ENCODE results near the gene UPF1.
"Not testable (repeated sequence)": the region's sequence is repeated elsewhere in the genome, so short reads cannot be mapped to it uniquely, and the experiment has no call there.

UPF1 gene

DNA sequence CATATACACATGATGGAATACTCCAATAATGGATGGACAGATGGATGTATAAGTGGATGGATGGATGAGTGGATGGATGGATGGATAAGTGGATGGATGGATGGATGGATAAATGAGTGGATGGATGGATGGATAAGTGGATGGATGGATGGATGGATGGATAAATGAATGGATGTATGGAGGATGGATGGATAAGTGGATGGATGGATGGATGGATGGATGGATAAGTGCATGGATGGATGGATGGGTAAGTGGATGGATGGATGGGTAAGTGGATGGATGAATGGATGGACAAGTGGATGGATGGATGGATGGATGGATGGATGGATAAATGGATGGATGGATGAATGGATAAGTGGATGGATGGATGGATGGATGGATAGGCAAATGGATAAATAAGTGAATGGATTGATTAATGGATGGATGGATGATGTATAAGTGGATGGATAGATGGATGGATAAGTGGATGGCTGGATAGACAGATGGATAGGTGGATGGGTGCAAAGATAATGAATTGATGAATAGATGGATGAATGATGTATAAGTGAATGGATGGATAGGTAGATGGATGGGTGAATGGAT, 32.3 kb upstream of the UPF1 start:
- no peak for DNase-seq (ENCODE audit: low read depth)

GRCh38 chr19:18800079-18800478, 31.7 kb upstream of the UPF1 start:
- no peak for DNase-seq (ENCODE audit: low read depth)

DNA sequence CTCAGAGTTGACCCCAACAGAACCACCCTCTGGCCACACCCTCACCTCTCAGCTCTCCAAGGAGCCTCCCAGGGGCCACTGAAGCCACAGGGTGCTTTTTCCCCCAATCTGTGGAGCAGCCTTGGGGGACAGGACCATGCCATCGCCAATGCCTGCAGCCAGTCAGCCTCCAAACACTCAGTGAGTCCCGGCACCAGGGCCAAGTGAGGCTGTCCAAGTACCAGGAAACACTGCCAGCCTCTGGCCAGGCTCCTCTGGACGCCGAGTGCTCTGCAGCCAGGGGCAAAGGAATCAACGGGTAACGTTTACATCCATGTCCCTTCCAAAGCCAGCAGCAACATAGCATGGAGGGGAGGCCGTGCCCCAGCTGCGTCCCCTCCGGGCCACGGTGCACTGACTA, 31.1 kb upstream of the UPF1 start:
- DNase-seq (ENCODE audit: low read depth): no peak

GRCh38 chr19:18802354-18802753, 29.4 kb upstream of the UPF1 start:
- no peak for DNase-seq (ENCODE audit: low read depth)

GRCh38 chr19:18803550-18804138, 28.1 kb upstream of the UPF1 start:
- DNase-seq (ENCODE audit: low read depth): no peak

DNA sequence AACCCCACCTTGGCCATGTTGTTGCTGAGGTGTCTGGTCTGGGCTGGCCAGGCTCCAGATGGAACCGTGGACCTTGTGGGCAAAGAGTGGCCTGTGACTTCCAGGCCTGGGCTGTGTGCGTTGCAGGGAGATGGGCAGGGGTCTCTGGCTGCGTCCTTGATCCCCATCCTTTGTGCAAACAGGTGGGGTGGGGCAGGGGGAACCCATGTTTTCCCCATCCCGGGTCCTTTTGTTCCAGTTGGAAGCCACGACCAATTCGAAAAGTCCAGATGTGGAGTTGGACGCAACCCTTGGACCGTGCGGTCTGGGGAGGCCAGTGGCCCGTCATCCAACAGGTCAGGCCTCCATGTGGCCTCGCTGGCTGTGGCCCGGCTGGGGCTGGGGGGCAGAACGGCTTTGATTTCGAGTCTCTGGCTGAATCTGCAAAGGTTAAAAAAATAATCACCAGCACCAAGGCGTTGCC, 27.6 kb upstream of the UPF1 start:
- DNase-seq (ENCODE audit: low read depth): no peak

- no peak for DNase-seq (ENCODE audit: low read depth)
These were observed 27.1 kb upstream of the UPF1 start for GRCh38 chr19:18804643-18805042.

DNA sequence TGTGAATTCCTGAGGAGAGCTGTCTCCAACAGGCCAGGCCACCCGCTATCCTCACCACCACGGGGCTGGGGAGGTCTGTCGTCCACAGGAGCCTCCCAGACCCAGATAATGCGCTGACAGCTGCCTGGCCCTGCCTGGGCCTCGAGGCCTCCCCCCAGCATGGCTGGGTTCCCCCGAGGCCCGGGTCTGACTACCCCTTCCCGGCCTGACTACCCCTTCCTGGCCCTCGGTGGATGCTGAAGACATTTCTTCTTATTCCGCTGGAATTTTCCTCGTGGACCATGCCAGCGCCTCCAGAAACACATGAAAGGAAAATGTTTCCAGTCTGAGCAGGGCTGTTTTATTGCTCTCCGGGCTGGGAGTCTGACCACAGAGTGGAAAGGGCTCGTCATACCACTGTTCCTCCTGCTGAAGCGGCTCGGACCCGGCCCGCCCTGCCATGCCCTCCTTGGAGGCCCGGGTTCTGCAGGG, 23.9 kb upstream of the UPF1 start:
- no peak for DNase-seq (ENCODE audit: low read depth)

GRCh38 chr19:18809149-18809868, 22.4 kb upstream of the UPF1 start:
- DNase-seq (ENCODE audit: low read depth): no peak

DNA sequence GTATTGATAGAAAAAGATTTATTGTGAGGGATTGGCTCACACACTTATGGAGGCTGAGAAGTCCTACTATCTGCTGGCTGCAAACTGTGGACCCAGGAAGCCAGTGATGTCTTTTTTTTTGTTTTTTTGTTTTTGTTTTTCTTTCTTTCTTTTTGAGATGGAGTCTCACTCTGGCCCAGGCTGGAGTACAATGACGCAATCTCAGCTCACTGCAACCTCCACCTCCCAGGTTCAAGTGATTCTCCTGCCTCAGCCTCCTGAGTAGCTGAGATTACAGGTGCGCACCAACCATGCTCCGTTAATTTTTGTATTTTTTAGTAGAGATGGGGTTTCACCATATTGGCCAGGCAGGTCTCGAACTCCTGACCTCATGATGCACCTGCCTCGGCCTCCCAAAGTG, 20.1 kb upstream of the UPF1 start:
- DNase-seq (ENCODE audit: low read depth): not testable (repeated sequence)

- no peak for DNase-seq (ENCODE audit: low read depth)
These were observed 17.7 kb upstream of the UPF1 start for GRCh38 chr19:18814063-18814462.

DNA sequence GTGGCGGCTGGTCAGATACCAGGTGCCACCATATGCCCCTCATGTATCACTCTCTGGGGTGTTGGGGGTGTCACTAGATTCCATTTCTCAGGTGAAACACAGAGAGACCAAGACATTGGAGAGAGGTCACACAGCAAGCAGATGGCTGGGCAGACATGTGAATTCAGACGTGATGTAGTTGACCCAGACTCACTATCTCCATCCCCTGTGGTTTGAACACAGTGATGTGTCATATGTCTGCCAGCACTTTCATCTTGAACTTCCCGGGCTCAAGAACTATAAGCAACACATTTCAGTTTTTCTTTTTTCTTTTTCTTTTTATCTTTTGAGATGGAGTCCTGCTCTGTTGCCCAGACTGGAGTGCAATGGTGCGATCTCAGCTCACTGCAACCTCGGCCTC, 16.1 kb upstream of the UPF1 start:
- DNase-seq (ENCODE audit: low read depth): no peak

- not testable (repeated sequence) for DNase-seq (ENCODE audit: low read depth)
These were observed 15.1 kb upstream of the UPF1 start for GRCh38 chr19:18816645-18817044.

GRCh38 chr19:18817574-18817973, 14.2 kb upstream of the UPF1 start:
- no peak for DNase-seq (ENCODE audit: low read depth)

GRCh38 chr19:18828786-18829185, 3.0 kb upstream of the UPF1 start:
- no peak for DNase-seq (ENCODE audit: low read depth)

DNA sequence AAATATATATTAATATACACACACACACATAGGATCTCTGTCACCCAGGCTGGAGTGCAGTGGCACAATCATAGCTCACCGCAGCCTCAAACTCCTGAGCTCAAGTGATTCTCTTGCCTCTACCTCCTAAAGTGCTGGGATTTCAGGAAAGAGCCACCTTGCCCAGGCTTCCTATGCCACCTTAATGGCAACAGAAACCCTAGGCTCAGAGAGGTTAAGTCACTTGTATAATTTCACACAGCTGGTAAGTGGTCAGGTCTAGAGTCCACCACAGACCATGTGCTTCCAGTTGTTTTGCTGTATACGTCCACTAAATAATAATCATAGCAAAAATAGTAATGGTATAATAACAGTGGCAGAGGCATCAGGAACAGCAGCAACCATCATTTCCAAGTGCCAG, 1.3 kb upstream of the UPF1 start:
- no peak for DNase-seq (ENCODE audit: low read depth)

DNA sequence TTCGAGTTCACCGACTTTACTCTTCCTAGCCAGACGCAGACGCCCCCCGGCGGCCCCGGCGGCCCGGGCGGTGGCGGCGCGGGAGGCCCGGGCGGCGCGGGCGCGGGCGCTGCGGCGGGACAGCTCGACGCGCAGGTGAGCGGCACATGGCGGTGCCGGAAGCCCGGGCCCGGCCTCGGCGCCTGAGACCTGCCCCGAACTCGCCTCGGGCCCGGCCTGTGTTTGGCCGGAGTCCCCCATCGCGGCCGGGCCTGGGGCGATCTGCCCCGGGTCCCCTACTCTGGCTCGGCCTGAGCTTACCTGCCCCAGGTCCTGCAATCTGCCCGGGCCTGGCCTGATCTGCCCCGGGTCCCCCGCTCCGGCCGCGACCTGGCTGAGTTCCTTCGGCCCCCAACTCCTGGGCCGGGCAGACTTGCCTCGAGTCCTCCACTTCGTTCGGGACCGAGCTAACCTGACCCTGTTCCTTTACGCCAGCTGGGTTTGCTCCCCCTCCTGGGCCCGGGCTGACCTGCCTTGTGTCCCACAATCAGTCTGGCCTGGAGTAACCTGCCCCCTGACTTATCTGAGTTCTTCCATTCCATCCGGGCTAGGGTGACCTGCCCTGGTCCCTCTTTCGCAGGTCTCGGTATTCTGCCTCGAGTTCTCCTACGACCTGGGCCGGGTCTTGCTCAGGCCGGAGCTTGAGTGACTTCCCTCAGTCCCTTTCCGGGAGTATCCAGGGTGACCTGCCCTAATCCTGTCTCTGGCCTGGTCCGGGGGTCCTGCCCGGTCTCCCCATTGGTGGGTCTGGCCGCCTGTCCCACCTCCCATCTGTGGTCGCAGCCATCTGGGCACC, 764 bp downstream of the UPF1 start:
- DNase-seq (ENCODE audit: low read depth): no peak

DNA sequence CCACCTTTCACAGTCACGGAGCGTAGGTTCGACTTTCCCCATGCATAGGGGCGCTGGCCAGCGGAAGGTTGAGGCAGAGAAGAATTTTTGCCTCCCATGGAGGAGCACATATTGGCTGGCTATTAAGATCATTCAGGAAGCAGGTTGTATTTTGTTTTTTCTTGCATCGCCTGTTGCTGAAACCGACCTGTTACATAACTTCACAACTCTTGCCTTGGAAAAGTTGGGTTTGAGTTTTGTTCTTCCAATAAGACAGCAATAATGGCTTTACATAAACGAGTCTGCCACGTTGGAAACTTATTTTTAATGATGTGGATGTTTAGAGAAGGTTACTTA, 1.4 kb downstream of the UPF1 start:
- DNase-seq (ENCODE audit: low read depth): no peak

DNA sequence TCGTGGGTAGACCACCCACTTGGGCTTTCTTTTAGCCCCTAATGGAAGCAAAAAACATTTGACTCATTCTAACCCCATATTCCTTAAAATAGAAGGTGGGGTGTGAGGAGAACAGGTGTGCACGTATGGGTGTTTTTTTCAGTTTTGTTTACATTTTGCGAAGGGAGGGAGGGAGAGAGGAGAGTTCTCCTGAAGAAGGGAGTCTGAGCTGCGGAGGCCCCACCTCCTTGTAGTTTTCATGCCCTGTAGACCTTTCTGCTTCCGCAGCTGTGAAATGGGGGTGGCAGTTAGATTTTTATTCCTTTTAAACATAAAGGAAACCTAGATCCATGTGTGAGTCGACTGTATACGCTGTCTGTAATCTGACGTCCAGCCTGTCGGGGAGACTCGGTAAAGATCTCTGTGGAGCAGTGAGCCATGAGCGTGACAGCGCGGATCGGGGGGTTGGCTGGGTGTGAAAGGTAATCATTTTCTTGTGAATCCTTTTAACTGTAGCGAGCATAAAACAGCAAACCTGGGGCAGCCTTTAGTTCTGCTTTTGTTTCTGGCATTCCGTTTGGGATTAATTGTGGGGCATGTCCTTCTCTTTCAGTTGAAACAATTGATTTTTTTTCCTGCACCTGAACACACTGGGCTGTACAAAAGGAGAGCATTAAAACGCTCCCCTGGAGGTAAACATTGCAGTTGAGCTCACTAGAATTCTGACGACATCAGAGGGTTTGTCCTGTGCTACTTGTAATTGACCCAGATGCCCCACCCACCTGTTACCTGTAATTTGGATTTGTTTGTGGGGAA, 2.3 kb downstream of the UPF1 start:
- no peak for DNase-seq (ENCODE audit: low read depth)

DNA sequence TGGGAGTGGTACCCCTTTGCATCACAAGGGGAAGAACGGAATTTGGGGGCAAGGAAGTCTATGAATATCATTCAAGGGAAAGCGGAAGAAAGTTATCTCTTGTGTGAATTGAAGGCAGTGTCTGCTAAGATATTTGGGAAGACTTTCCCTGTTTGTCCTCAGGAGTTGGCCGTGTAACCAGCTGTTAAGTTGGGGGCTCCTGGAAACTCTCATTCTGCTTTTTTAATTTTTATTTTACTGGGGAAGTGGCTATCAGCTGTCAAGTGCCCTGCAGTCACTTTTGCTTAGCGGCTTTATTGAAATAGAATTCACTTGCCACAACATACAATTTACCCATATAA, 2.9 kb downstream of the UPF1 start:
- DNase-seq (ENCODE audit: low read depth): no peak

- no peak for DNase-seq (ENCODE audit: low read depth)
These were observed 7.9 kb downstream of the UPF1 start for GRCh38 chr19:18839465-18840287.

Data from activated T-helper 1 cell treated with Interleukin-2 at 50 U/mL for 16 hours (primary cell).